MCF 10A (cell line): ENCODE results near the gene SWI5. TPM values are rescaled to one million over a fixed set of nuclear protein-coding genes. Genes with fewer than 3 reads are reported as not detected.

Experiments
- BruUV-seq: library from RNA; stranded (reverse); fragments of 400-500 nt; replicated peaks from 2 replicates; lab custom pipeline; 2021; lab: Mats Ljungman, UMichigan
- CTCF ChIA-PET: fragments of 300-600 bp; sonication (Branson Sonifier 250); formaldehyde crosslinking; extraction: SDS; loops from one replicate; lab custom pipeline; 2021; ENCODE audit warnings: antibody characterized with exemption, inconsistent platforms; lab: Yijun Ruan, JAX
- POLR2A ChIA-PET: fragments of 300-600, 350-650 bp; sonication (Branson Sonifier 250); formaldehyde crosslinking; extraction: SDS; loops from one replicate; lab custom pipeline; 2020; ENCODE audit warnings: antibody characterized with exemption, inconsistent platforms; lab: Yijun Ruan, JAX
- DNase-seq: peaks from one replicate; pipeline ENCODE4 v3.0.0-alpha.2; 2018; ENCODE audit not compliant: unreplicated experiment
- H3K27ac Mint-ChIP-seq: one replicate; pipeline ENCODE4 v1.8.0; 2022; ENCODE audit warnings: mild to moderate bottlenecking, low read depth, mixed read lengths; ENCODE audit not compliant: unreplicated experiment
- H3K27me3 Mint-ChIP-seq: one replicate; pipeline ENCODE4 v1.8.0; 2022; ENCODE audit warnings: mixed read lengths; ENCODE audit not compliant: insufficient read depth, unreplicated experiment
- H3K36me3 Mint-ChIP-seq: one replicate; pipeline ENCODE4 v1.8.0; 2022; ENCODE audit warnings: mild to moderate bottlenecking, moderate library complexity, mixed read lengths; ENCODE audit not compliant: insufficient read depth, unreplicated experiment
- H3K4me1 Mint-ChIP-seq: one replicate; pipeline ENCODE4 v1.8.0; 2022; ENCODE audit warnings: mixed read lengths; ENCODE audit not compliant: insufficient read depth, unreplicated experiment
- H3K4me3 Mint-ChIP-seq: one replicate; pipeline ENCODE4 v1.8.0; 2022; ENCODE audit warnings: mild to moderate bottlenecking, moderate library complexity, mixed read lengths; ENCODE audit not compliant: unreplicated experiment
- H3K9me3 Mint-ChIP-seq: one replicate; pipeline ENCODE4 v1.8.0; 2022; ENCODE audit warnings: mixed read lengths; ENCODE audit not compliant: unreplicated experiment
- CTCF ChIP-seq: fragments of 200-600 bp; IDR thresholded peaks from one replicate; pipeline ENCODE4 v1.8.0; 2022; ENCODE audit warnings: antibody characterized with exemption, mild to moderate bottlenecking; ENCODE audit not compliant: unreplicated experiment
- intact Hi-C: fragments of 100-400 bp; cut with micrococcal nuclease; formaldehyde crosslinking; loops from 2 replicates; pipeline ENCODE4 v1.14.1; 2022
- total RNA-seq: library from RNA; stranded (reverse); gene quantifications from 2 replicates; pipeline ENCODE4 v1.2.3, GENCODE V29; 2022

The SWI5 gene
- total RNA-seq, 1 experiment from 2014 or later, result 27.7 TPM

DNA sequence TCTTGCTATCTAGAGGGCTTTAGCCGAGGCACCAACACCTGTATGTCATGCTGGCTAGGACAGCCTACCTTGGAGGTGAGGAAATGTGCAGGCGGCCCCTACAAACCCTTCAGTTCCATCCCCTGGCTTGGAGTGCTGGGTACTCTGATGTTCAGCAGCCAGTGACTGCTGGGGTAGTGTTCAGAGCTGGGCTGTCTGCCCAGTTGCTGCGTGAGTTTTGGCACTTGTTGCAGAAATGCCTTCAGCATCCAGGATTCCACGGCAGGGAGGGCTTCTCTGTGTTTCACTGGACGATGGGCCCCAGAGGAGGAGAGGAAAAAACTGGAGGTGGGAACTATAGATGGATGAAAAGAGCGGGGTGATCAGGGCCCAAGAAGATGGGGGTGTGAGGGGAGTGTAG is 10.4 kb downstream of the SWI5 start:
- no TSS peak for BruUV-seq
- Mint-ChIP-seq H3K27ac (no peak overlapping the region), H3K27me3 (no peaks in the 10 kb centered on the region), H3K4me1 (no peaks in the 10 kb centered on the region), H3K36me3 (peaks cover 19% of the 10 kb centered on the region), H3K9me3 (no peaks in the 10 kb centered on the region), H3K4me3 (no peak overlapping the region)
- POLR2A ChIA-PET, result no interaction called here
- CTCF ChIA-PET, result interaction anchor here (0.9 to 1.1 kb wide), 2 partner anchors 8 to 43 kb away, joined by 3 read pairs; no protein-coding TSS in a partner anchor
- intact Hi-C loops, result no loop called here
- no peak for DNase-seq
- TF ChIP-seq CTCF, result no peak

DNA sequence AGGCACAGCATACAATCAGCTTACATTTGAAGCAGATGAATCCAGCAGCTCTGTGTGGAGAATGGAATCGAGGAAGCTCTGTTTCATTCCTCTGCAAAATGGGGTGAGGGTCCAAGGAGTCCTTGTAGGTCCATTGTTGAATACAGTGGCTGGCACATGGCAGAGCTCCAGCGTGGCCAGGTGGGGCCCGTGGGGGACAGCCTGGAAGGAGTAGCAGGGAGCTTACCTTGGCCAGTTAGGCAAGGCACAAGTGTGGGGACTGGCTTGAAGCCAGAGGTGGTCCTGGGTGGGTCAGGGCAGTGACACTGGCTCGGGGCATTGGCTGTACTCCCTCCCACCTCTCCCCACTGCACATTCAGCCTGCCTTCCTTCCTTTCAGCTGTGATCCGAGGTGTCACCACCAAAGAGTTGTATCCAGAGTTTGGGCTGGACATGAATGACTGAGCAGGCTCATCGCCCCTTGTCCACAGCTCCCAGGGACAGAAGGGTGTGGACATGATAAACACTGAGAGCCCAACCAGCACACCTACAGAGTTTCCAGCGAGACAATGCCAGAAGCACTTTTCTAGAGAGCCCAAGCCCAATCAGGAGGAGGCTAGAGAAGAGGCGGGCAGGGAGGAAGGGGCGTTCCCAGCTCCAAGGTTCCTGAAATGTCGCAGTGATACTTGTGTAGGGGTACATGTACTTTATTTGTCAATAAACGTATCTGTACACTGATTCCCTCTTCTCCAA is 12.4 kb downstream of the SWI5 start:
- Mint-ChIP-seq H3K27me3 (no peaks in the 10 kb centered on the region), H3K36me3 (peaks cover 19% of the 10 kb centered on the region), H3K4me3 (no peak overlapping the region), H3K9me3 (no peaks in the 10 kb centered on the region), H3K4me1 (no peaks in the 10 kb centered on the region), H3K27ac (no peak overlapping the region)
- ChIA-PET CTCF (interaction anchor here (1.9 kb wide), 1 partner anchor 53 kb away, joined by 7 read pairs; no protein-coding TSS in a partner anchor), POLR2A (interaction anchor here (1.4 kb wide), 1 partner anchor 12 kb away, joined by 5 read pairs; the partner anchor contains the start of genes GOLGA2 and SWI5)
- no peak for TF ChIP-seq CTCF
- intact Hi-C loops, result no loop called here
- no TSS peak for BruUV-seq
- DNase-seq, result no peak

- intact Hi-C loops, result no loop called here
- Mint-ChIP-seq H3K9me3 (no peaks in the 10 kb centered on the region), H3K27ac (no peak overlapping the region), H3K4me3 (no peak overlapping the region), H3K27me3 (no peaks in the 10 kb centered on the region), H3K36me3 (peaks cover 19% of the 10 kb centered on the region), H3K4me1 (peaks cover 7% of the 10 kb centered on the region)
- DNase-seq, result no peak
- ChIA-PET POLR2A (interaction anchor here (0.6 to 1.7 kb wide), 3 partner anchors 16 to 399 kb away, joined by 5 to 7 read pairs (median 6); partner anchors contain the start of genes GOLGA2 and SWI5), CTCF (interaction anchor here (0.5 to 3.0 kb wide), 5 partner anchors 12 to 431 kb away, joined by 3 to 11 read pairs (median 5); no protein-coding TSS in a partner anchor)
- BruUV-seq, result no TSS peak
- TF ChIP-seq CTCF, result no peak
Observed at GRCh38 chr9:128292009-128292408, 15.9 kb downstream of the SWI5 start.

DNA sequence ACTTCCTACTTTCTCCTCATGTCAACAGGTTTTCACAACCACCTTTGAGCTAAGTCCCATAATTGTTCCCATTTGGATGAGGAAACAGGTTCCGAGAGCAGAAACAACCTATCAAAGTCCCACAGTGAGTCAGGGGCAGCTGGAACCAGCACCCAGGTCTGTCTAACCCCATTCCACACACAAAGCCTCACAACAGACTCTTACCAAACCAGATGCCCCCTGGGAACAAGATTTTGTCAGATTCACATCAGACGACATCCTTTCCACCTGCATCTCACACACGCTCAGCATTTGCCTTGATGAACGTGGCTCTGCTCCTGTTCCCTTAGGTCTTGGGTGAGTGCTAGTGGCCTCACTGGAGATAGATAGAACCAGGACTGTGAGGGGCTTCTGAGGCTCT is 17.0 kb downstream of the SWI5 start:
- Mint-ChIP-seq H3K36me3 (peaks cover 12% of the 10 kb centered on the region), H3K4me3 (no peak overlapping the region), H3K27ac (no peak overlapping the region), H3K4me1 (peaks cover 7% of the 10 kb centered on the region), H3K27me3 (no peaks in the 10 kb centered on the region), H3K9me3 (no peaks in the 10 kb centered on the region)
- intact Hi-C loops, result no loop called here
- DNase-seq, result no peak
- ChIA-PET POLR2A (interaction anchor here (1.3 kb wide), 1 partner anchor 48 kb away, joined by 7 read pairs; no protein-coding TSS in a partner anchor), CTCF (interaction anchor here (0.8 to 5.9 kb wide), 6 partner anchors 8 to 68 kb away, joined by 3 to 74 read pairs (median 6); no protein-coding TSS in a partner anchor)
- BruUV-seq, result no TSS peak
- TF ChIP-seq CTCF, result no peak
